SK-N-SH (cell line): Measurements from ENCODE around the gene GANC. TPM values are rescaled to one million over a fixed set of nuclear protein-coding genes. Genes with fewer than 3 reads are reported as not detected.

Experiments used
- CTCF ChIA-PET: fragments of 300-600, 350-600 bp; formaldehyde crosslinking; extraction: SDS; loops from one replicate; lab custom pipeline; 2021; lab: Yijun Ruan, JAX
- POLR2A ChIA-PET: fragments of 350-600 bp; sonication (Branson Sonifier 250); formaldehyde crosslinking; extraction: SDS; loops from one replicate; lab custom pipeline; 2020; ENCODE audit warnings: antibody characterized with exemption, inconsistent platforms; lab: Yijun Ruan, JAX
- DNase-seq: peaks from one replicate; pipeline ENCODE4 v3.0.0; 2012
- H2AFZ ChIP-seq: fragments of 200-600 bp; sonication (generic); 2 replicates; pipeline ENCODE4 v1.8.1; 2016; ENCODE audit warnings: antibody characterized with exemption, mild to moderate bottlenecking, low read depth
- H3F3A ChIP-seq: fragments of 200-600 bp; sonication (generic); replicated peaks from 2 replicates; pipeline ENCODE3; 2016; ENCODE audit warnings: antibody characterized with exemption, mild to moderate bottlenecking; ENCODE audit not compliant: insufficient read depth
- H3K27ac ChIP-seq, 2 experiments: fragments of 200-500 bp in 1 of 2; fragments of 200-600 bp in 1 of 2; sonication (Bioruptor generic) in 1 of 2; sonication (generic), shearing (Covaris generic) in 1 of 2; 2 replicates each; pipeline versions ENCODE4 v1.5.1 to v1.6.1; 2014 to 2016; ENCODE audit warnings: low read depth in 2 of 2, inconsistent platforms in 1 of 2, low read length in 1 of 2, mild to moderate bottlenecking in 1 of 2, mixed read lengths in 1 of 2
- H3K27me3 ChIP-seq: fragments of 200-600 bp; sonication (generic), shearing (Covaris generic); 2 replicates; pipeline ENCODE4 v1.6.1; 2016; ENCODE audit warnings: mixed run types; ENCODE audit not compliant: insufficient read depth
- H3K36me3 ChIP-seq, 2 experiments: fragments of 200-500 bp in 1 of 2; fragments of 200-600 bp in 1 of 2; sonication (Bioruptor generic) in 1 of 2; sonication (generic) in 1 of 2; replicated peaks in 1 of 2; 2 replicates each; pipeline versions ENCODE3 to v1.5.1; 2014 to 2016; ENCODE audit warnings: low read length in 1 of 2, mild to moderate bottlenecking in 1 of 2; ENCODE audit not compliant: insufficient read depth in 2 of 2, control insufficient read depth in 1 of 2
- H3K4me1 ChIP-seq, 2 experiments: fragments of 200-500 bp in 1 of 2; fragments of 200-600 bp in 1 of 2; sonication (Bioruptor generic) in 1 of 2; sonication (generic), shearing (Covaris generic) in 1 of 2; 2 replicates each; pipeline versions ENCODE4 v1.5.1 to v1.6.1; 2014 to 2016; ENCODE audit warnings: low read depth in 1 of 2, low read length in 1 of 2, mixed run types in 1 of 2; ENCODE audit not compliant: insufficient read depth in 2 of 2, control insufficient read depth in 1 of 2
- H3K4me2 ChIP-seq: fragments of 200-600 bp; sonication (generic), shearing (Covaris generic); 2 replicates; pipeline ENCODE4 v1.6.1; 2017; ENCODE audit warnings: mixed run types
- H3K4me3 ChIP-seq, 2 experiments: fragments of 200-500 bp in 1 of 2; fragments of 200-600 bp in 1 of 2; sonication (Bioruptor generic) in 1 of 2; sonication (generic), shearing (Covaris generic) in 1 of 2; 2 replicates each; pipeline versions ENCODE4 v1.5.1 to v1.8.1; 2014 to 2016; ENCODE audit warnings: low read depth in 2 of 2, inconsistent platforms in 1 of 2, low read length in 1 of 2, mild to moderate bottlenecking in 1 of 2, mixed read lengths in 1 of 2, moderate library complexity in 1 of 2
- H3K79me2 ChIP-seq: fragments of 200-600 bp; sonication (generic); 2 replicates; pipeline ENCODE4 v1.8.1; 2017; ENCODE audit warnings: mild to moderate bottlenecking; ENCODE audit not compliant: insufficient read depth
- H3K9ac ChIP-seq: fragments of 200-600 bp; sonication (generic); 2 replicates; pipeline ENCODE4 v1.6.1; 2017; ENCODE audit warnings: mixed run types
- H3K9me2 ChIP-seq: fragments of 200-600 bp; sonication (generic); 2 replicates; pipeline ENCODE4 v1.6.1; 2017; ENCODE audit warnings: mixed run types
- H3K9me3 ChIP-seq: fragments of 200-600 bp; sonication (generic); 2 replicates; pipeline ENCODE4 v1.6.1; 2017; ENCODE audit warnings: mixed run types, mild to moderate bottlenecking, moderate library complexity
- H4K20me1 ChIP-seq: fragments of 200-600 bp; sonication (generic); 2 replicates; pipeline ENCODE4 v1.6.1; 2017; ENCODE audit warnings: mild to moderate bottlenecking, mixed run types; ENCODE audit not compliant: insufficient read depth
- CHD2 ChIP-seq: fragments of 150-350 bp; IDR thresholded peaks from 2 replicates; pipeline ENCODE4 v1.6.1; 2018; ENCODE audit warnings: low read length; ENCODE audit not compliant: partially characterized antibody
- CTCF ChIP-seq: fragments of 200-600 bp; sonication (generic); IDR thresholded peaks from 2 replicates; pipeline ENCODE4 v1.6.1; 2017; ENCODE audit warnings: antibody characterized with exemption, mild to moderate bottlenecking, moderate library complexity
- ELF1 ChIP-seq: IDR thresholded peaks from 2 replicates; pipeline ENCODE4 v1.4.0; 2012
- EZH2phosphoT487 ChIP-seq: fragments of 200-600 bp; sonication (generic); IDR thresholded peaks from 2 replicates; pipeline ENCODE4 v1.6.1; 2017; ENCODE audit warnings: low read depth, mixed run types, mild to moderate bottlenecking, antibody characterized with exemption, moderate library complexity, borderline replicate concordance
- FOSL2 ChIP-seq: IDR thresholded peaks from 2 replicates; pipeline ENCODE4 v1.4.0; 2012; ENCODE audit warnings: low read depth, mild to moderate bottlenecking, moderate library complexity, borderline replicate concordance
- FOXJ3 ChIP-seq: sonication (generic); formaldehyde crosslinking; IDR thresholded peaks from 2 replicates; pipeline ENCODE4 v1.5.1; 2020; ENCODE audit warnings: mild to moderate bottlenecking, missing genetic modification reagents
- JUND ChIP-seq: IDR thresholded peaks from 2 replicates; pipeline ENCODE4 v1.4.0; 2012
- MXI1 ChIP-seq: IDR thresholded peaks from 2 replicates; pipeline ENCODE4 v1.6.1; 2012; ENCODE audit warnings: mild to moderate bottlenecking, low read depth, low read length, improper control_type of control experiment
- NRF1 ChIP-seq: IDR thresholded peaks from 2 replicates; pipeline ENCODE4 v1.6.1; 2012; ENCODE audit warnings: low read depth, mild to moderate bottlenecking, low read length
- POLR2AphosphoS5 ChIP-seq: IDR thresholded peaks from 2 replicates; pipeline ENCODE4 v1.6.1; 2012; ENCODE audit warnings: low read depth, low read length
- RAD21 ChIP-seq: IDR thresholded peaks from 2 replicates; pipeline ENCODE4 v1.6.1; 2012; ENCODE audit warnings: mild to moderate bottlenecking, low read length
- RCOR1 ChIP-seq: fragments of 150-350 bp; IDR thresholded peaks from 2 replicates; pipeline ENCODE4 v1.6.1; 2017; ENCODE audit warnings: antibody characterized with exemption, low read length
- REST ChIP-seq: IDR thresholded peaks from 2 replicates; pipeline ENCODE4 v1.6.1; 2012; ENCODE audit warnings: mild to moderate bottlenecking, low read depth, low read length, moderate library complexity
- RFX5 ChIP-seq: IDR thresholded peaks from 2 replicates; pipeline ENCODE4 v1.6.1; 2012; ENCODE audit warnings: mild to moderate bottlenecking, improper control_type of control experiment, low read length
- RXRA ChIP-seq: IDR thresholded peaks from 2 replicates; pipeline ENCODE4 v1.4.0; 2012; ENCODE audit warnings: low read depth, mild to moderate bottlenecking, borderline replicate concordance
- SMC3 ChIP-seq: IDR thresholded peaks from 2 replicates; pipeline ENCODE4 v1.6.1; 2012; ENCODE audit warnings: low read depth, low read length, improper control_type of control experiment
- TCF12 ChIP-seq: IDR thresholded peaks from 2 replicates; pipeline ENCODE4 v1.4.0; 2012
- USF2 ChIP-seq: fragments of 150-350 bp; IDR thresholded peaks from 2 replicates; pipeline ENCODE4 v1.6.1; 2017; ENCODE audit warnings: antibody characterized with exemption, low read length, low read depth, borderline replicate concordance
- YY1 ChIP-seq: IDR thresholded peaks from 2 replicates; pipeline ENCODE4 v1.4.0; 2012; ENCODE audit warnings: low read depth, mild to moderate bottlenecking
- ZBTB33 ChIP-seq: IDR thresholded peaks from 2 replicates; pipeline ENCODE4 v1.4.0; 2012; ENCODE audit warnings: low read depth, borderline replicate concordance
- WGBS: methylation state at CpG from one replicate; pipeline ENCODE4 v1.1.6; 2017; ENCODE audit warnings: low lambda C conversion rate; 5-methylcytosine and 5-hydroxymethylcytosine counted together
- polyA plus RNA-seq, 3 experiments: library from polyadenylated mRNA; depleted of rRNA; stranded (reverse); fragments of >200 nt; gene quantifications; 2 replicates each; pipeline ENCODE4 v1.2.3, GENCODE V29; 2012

Gene GANC
- polyA plus RNA-seq, 1 of the 3 experiments (the other 2 are of a cell fraction): 6.8 TPM

- Histone ChIP-seq H2AFZ (no peak overlapping the region), H3F3A (no peaks in the 10 kb centered on the region), H3K9ac (no peak overlapping the region), H4K20me1 (no peaks in the 10 kb centered on the region), H3K36me3 (no peaks in the 10 kb centered on the region), H3K4me2 (no peak overlapping the region), H3K4me3 (no peak overlapping the region), H3K9me2 (no peaks in the 10 kb centered on the region), H3K79me2 (no peaks in the 10 kb centered on the region), H3K9me3 (no peaks in the 10 kb centered on the region), H3K27ac (no peak overlapping the region), H3K27me3 (no peaks in the 10 kb centered on the region), H3K4me1 (no peaks in the 10 kb centered on the region)
- ChIA-PET CTCF (no interaction called here), POLR2A (no interaction called here)
- WGBS: 84% methylated on average over 13 of the region's 13 CpGs
- no peak for TF ChIP-seq FOXJ3 (CRISPR knock-in tag)
- no peak for DNase-seq
Observed at GRCh38 chr15:42394106-42394505, 121.1 kb downstream of the GANC start.

- POLR2A ChIA-PET: interaction anchor here (0.6 kb wide), 1 partner anchor 262 kb away, joined by 3 read pairs; no protein-coding TSS in a partner anchor
Observed at GRCh38 chr15:42395838-42396237, 122.8 kb downstream of the GANC start.

More at GRCh38 chr15:42395838-42396237, 122.8 kb downstream of the GANC start:
- Histone ChIP-seq H3F3A (no peaks in the 10 kb centered on the region), H3K4me2 (no peak overlapping the region), H3K4me1 (no peaks in the 10 kb centered on the region), H3K9me2 (no peaks in the 10 kb centered on the region), H3K9ac (no peak overlapping the region), H3K27me3 (no peaks in the 10 kb centered on the region), H3K9me3 (no peaks in the 10 kb centered on the region), H3K79me2 (no peaks in the 10 kb centered on the region), H4K20me1 (no peaks in the 10 kb centered on the region), H2AFZ (no peak overlapping the region), H3K36me3 (no peaks in the 10 kb centered on the region), H3K27ac (no peak overlapping the region), H3K4me3 (no peak overlapping the region)
- CTCF ChIA-PET: interaction anchor here (2.2 kb wide), 1 partner anchor 10 kb away, joined by 9 read pairs; no protein-coding TSS in a partner anchor
- DNase-seq: no peak
- WGBS: 62% methylated on average over 1 of the region's 1 CpG
- TF ChIP-seq POLR2AphosphoS5 (no peak), ELF1 (no peak), RCOR1 (no peak), USF2 (no peak), YY1 (no peak), NRF1 (no peak), EZH2phosphoT487 (no peak), TCF12 (no peak), ZBTB33 (no peak), JUND (no peak), CHD2 (no peak), RAD21 (no peak), CTCF (no peak), RXRA (no peak), RFX5 (no peak), MXI1 (no peak), FOXJ3 (CRISPR knock-in tag) (no peak), REST (no peak), FOSL2 (no peak), SMC3 (no peak)
